GM18519 (cell line): ENCODE measurements around the gene LDAH.
"Not testable (repeated sequence)": the region's sequence is repeated elsewhere in the genome, so short reads cannot be mapped to it uniquely, and the experiment has no call there.

ENCODE experiments used
- ATAC-seq: cut with Tn5 transposase; IDR thresholded peaks from one replicate; pipeline ENCODE4 v1.9.1; 2021; ENCODE audit warnings: mild to moderate bottlenecking, moderate library complexity; ENCODE audit not compliant: unreplicated experiment, low FRiP score

Gene LDAH

DNA sequence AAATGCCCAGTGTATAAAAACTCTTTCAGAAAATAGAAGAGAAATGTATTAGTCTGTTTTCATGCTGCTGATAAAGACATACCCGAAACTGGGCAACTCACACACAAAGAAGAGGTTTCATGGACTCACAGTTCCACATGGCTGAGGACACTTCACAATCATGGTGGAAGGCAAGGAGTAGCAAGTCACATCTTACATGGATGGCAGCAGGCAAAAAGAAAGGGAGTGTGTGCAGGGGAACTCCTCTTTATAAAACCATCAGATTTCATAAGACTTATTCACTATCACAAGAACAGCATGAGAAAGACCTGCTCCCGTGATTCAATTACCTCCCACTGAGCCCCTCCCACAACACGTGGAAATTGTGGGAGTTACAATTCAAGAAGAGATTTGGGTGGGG is 29.0 kb downstream of the LDAH start:
- not testable (repeated sequence) for ATAC-seq

GRCh38 chr2:20781656-20782265 is 41.1 kb downstream of the LDAH start:
- peak; percentile 74 for ATAC-seq

DNA sequence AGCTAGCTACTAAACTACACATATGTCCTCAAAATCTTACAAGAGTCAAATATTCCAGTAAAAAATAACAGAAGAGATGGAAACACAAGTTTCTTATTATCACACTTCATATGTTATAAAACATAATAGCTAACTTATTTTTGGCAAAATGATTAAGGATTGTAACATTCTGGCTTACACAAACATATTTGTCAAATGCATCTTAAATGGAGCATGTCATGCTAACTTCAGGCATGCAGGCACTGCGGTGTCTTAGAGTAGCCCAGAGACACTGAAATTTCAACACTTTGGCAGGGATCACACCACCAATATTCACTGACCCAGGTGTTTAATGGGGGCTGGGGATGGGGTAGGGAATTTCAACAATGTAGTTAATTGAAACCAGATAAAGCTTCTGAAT is 51.6 kb downstream of the LDAH start:
- ATAC-seq: no peak

DNA sequence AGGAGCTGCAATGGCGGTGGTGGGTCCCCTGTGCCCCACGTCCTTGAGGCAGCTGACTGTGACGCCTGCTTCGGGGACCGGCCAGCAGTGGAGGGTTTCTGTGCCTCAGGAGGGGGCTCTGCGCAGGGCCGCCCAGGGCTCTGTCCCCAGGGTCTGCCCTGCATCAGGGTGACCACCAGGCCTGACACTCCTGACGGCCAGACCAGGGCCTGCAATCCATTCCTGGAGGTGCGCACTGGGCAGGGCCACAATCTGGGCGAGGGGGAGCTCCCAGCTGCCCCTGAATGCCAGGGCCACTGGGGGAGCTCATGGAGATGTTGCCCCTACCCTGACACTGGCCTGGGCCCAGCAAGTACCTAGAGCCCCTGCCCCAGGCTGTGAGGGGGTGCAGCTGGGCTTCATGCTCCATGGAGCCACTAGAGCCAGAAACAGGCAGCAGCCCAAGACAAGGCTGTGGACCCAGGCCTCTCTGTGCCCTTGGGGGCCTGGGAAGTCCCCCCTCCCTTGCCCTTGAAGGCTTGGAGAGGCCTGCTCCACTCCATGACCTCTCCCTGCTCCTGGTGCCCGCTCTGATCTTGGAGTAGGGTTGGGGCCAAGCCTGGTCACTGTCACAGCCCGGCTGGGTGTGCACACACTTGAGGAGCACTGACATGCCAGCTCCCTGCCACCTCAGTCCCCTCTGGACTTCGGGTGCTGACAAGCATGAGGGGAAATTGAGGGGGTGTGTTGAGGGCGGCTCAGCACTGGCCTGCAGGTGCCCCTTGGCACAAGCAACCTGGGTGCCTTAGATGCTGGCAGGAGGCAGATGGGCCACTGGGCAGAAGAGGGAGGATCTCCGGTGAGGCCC is 55.9 kb downstream of the LDAH start:
- ATAC-seq: no peak

DNA sequence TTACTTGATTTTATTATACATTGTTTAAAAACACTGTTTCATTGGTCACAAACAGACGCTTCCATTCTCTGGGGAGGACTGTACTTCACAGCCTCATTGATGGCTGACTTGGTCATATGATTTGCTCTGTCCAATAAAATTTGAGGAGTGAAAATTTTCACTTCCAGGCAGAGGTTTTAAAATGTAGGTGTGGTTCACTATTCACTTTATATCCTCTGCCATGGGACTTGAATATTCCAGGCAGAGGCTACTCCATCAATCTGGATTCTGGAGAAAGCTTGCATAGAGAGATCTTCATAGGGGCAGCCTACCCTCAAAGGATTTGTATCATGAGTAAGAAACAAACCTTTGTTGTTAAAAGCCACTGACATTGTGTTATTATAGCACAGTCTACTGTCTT is 56.7 kb downstream of the LDAH start:
- ATAC-seq: no peak

DNA sequence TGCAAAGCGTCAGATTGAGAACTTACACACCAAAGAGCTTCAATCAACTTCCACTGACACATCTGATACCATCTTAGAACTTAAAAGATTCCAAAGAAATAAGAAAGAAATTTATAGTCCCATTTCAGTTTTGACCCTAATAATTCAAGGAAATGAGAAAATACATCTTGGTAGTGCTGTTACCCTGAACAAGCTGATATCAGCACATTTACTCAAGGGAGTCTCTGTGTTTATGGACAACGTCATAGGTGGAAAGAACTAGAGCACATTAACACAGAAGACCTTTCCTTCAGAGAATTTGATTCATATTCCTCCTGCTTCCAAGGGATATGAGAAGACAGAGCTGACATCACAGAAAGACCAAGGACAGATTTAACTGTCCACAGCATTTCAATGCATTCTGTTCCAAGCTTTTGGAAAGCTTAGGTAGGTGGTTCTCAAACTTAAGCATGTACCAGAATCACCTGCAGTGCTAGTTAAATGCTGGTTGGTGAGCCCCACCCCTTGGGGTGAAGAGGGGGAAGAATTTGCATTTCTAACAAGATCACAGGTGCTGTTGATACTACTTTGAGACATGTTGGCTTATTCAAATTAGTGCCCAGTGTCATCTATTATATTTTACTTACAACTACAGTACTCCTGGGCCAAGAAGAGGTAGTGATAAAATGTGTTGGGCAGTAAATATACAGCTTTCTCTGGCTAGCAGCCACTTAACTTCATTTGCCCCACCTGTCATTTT is 59.8 kb downstream of the LDAH start:
- ATAC-seq: no peak

- ATAC-seq: no peak
These were observed 63.4 kb downstream of the LDAH start for GRCh38 chr2:20759487-20759886.

DNA sequence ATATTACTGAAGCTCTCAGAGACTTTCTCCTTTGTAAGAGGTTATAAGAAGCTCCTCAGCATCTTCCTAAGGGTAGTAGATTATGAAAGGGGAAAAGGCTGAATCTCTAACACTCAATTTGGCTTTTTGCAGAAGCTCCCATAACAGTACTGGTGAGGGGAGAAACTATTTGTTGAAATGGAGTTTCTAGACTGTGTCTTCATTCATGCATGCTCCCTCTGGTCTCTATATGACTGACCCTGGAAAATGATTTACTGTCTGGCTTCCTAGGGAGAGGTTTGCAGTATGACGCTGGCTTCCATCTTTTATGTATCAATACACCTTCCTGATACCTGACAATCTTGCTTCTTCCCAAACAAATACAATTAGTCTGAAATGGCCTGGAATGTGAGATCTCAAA is 63.9 kb downstream of the LDAH start:
- ATAC-seq: no peak

DNA sequence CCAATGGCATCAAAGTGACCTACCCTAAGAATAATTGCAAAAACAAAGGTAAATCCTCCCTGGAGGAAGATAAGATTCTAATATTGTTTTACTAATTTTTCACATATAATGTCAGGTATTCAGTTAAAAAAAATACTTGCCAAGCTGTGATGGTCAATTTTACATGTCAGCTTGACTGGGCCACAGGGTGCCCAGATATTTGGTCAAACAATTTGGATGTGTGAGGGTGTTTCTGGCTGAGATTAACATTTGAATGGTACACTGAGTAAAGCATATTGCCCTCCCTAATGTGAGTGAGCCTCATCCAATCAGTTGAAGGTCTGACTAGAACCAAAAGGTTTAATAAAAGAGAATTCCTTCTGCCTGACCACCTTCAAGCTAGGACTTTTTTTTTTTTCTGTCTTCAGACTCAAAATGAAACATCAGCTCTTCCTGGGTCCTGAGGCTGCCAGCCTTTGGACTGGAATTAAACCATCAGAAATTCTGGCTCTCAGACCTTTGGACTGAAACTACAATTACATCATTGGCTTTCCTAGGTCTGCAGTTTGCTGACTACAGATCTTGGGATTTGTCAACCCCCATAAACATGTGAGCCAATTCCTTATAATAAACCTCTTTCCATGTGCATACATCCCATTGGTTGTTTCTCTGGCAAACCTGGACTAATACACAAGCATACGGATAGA is 65.4 kb downstream of the LDAH start:
- ATAC-seq: no peak

DNA sequence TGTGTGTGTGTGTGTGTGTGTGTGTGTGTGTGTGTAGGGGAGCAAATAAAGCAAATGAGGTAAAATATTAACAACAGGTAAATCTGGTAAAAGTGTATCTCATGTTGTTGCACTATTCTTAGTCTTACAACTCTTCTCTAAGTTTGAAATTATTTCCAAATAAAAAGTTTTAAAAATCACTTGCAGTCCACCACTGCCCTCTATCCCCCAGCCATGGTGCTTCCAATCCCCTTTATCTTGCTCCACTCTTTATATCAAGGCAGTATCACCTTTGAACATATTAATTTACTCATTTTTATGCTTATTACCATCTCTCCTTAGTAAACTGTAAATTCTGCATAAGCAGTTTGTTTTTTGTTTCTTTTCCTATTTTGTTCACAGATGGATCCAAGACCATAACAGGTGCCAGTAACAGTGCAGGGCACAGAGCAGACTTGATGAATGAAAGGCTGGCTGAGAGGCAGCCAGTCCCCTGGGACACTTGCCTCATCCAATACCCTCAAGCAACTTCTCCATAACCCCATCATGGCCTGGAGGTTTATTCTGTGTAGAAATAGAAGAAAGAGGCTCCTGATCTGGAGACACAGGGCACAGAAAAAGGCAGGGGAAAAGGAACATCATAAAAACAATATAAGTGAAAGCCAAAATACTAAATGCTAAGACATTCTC is 67.6 kb downstream of the LDAH start:
- no peak for ATAC-seq

- no peak for ATAC-seq
These were observed 70.6 kb downstream of the LDAH start for GRCh38 chr2:20752293-20752692.

GRCh38 chr2:20747317-20747716 is 75.6 kb downstream of the LDAH start:
- ATAC-seq: no peak

GRCh38 chr2:20745924-20746555 is 76.9 kb downstream of the LDAH start:
- ATAC-seq: no peak

- ATAC-seq: peak; percentile 95
These were observed 78.2 kb downstream of the LDAH start for GRCh38 chr2:20744366-20745335.

DNA sequence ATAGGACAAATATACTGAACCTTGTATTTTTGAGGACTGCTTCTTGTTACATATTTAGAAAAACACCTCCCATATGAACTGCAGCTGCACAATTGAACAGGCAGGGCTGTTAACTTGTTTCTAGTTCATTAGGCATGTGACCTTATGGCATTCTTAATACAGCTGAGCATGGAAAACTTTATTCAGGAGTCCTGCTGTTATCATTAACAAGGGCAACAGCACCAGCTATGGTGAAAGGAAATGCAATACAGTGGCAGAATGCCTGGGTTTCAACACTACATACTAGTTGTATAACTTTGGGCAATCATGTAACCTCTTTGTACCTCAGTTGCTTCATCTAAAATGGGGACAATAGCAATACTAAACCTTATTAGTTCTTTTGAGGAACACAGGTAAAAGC is 84.1 kb downstream of the LDAH start:
- ATAC-seq: no peak

DNA sequence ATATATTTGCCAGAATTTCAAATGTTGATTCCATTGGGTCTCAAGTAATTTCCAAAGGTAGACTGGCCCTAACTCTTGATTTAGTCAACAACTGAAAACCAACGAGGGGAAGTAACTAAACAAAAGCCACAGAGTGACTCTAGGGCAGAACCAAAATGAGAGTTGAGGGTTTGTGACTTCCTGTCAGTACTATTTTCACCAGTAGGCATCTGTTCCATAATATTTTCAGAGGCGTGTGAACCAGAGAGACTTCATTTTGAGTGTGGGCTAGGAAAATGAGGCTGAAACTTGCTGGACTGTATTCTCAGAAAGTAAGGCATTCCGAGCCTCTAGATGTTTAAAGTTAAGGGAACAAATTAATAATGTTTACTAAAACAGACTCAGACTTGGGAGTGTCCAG is 85.4 kb downstream of the LDAH start:
- ATAC-seq: peak; percentile 91

DNA sequence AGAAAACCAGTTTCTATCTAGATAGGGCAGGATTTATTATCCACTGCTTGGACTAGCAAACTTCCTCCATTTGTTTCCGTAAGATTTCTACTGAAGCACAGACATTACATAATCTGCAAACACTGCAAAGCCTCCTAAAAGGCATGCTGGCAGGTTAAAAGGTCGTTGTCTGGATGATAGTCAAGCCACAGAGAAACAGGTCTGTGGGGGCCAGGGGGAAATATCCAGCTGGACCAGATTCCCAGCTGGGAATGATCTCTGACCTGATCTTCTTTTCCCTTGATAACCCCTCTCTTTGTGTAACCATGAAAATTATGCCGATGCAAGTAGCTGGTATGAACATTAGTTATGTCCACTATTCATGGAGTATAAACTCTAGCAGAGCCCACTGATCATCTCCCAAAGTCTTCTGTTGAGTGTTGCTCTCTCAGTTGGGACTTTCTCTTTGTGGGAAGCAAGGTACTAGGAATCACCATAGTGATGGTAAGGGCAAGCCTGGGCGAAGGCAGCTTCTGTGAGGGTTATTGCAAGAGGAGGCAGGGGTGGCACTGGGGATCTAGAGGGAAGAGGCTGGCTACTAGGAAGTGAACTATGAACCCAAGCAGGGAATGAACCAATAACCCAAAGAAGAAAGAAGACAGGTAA is 94.7 kb downstream of the LDAH start:
- ATAC-seq: no peak

DNA sequence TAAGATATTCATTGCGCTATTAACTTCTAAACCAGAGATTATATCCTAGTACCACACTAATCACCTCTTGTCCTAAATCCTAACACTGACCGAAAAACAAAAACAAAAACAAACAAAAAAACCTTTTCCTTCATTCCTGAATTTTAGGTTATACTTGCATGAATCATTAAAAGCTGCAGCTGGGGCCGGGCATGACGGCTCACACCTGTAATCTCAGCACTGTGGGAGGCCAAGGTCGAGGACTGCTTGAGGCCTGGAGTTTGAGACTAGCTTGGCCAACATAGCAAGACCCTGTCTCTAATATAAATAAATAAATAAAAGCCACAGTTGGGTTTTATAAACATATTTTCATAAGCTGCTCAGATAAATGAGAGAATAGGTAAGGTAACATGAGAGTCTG is 96.0 kb downstream of the LDAH start:
- ATAC-seq: no peak
